SK-N-SH treated with all-trans-retinoic acid at 6 μM for 48 hours (cell line): ENCODE data around the gene KAT6B.

Source experiments
- ARNTL ChIP-seq: fragments of 450-650 bp; formaldehyde crosslinking; IDR thresholded peaks from 2 replicates; pipeline ENCODE4 v1.5.0; 2020; ENCODE audit warnings: low read depth, mild to moderate bottlenecking, moderate library complexity, borderline replicate concordance
- CSDC2 ChIP-seq: fragments of 250-450 bp; sonication (Bioruptor Pico); IDR thresholded peaks from 2 replicates; pipeline ENCODE4 v1.5.0; 2020; ENCODE audit warnings: mild to moderate bottlenecking, moderate library complexity
- OSR1 ChIP-seq: fragments of 250-450 bp; sonication (Bioruptor Pico); IDR thresholded peaks from 2 replicates; pipeline ENCODE4 v1.8.0; 2022; ENCODE audit warnings: moderate library complexity, mild to moderate bottlenecking, inconsistent platforms
- PPARA ChIP-seq: fragments of 250-450 bp; sonication (Bioruptor Pico); IDR thresholded peaks from 2 replicates; pipeline ENCODE4 v1.5.0; 2020; ENCODE audit warnings: mild to moderate bottlenecking, borderline replicate concordance
- TCF4 ChIP-seq: fragments of 250-450 bp; sonication (Bioruptor Pico); IDR thresholded peaks from 2 replicates; pipeline ENCODE4 v1.8.0; 2021; ENCODE audit warnings: mild to moderate bottlenecking, moderate library complexity, borderline replicate concordance
- TOX ChIP-seq: fragments of 250-450 bp; sonication (Bioruptor Pico); IDR thresholded peaks from 2 replicates; pipeline ENCODE4 v1.8.0; 2021; ENCODE audit warnings: mild to moderate bottlenecking, moderate library complexity, borderline replicate concordance
- ZC3H10 ChIP-seq: fragments of 250-450 bp; sonication (Bioruptor Pico); IDR thresholded peaks from 2 replicates; pipeline ENCODE4 v1.5.1; 2021; ENCODE audit warnings: mild to moderate bottlenecking, moderate library complexity
- ZFP3 ChIP-seq: fragments of 250-450 bp; sonication (Bioruptor Pico); IDR thresholded peaks from 2 replicates; pipeline ENCODE4 v1.5.0; 2020; ENCODE audit warnings: mild to moderate bottlenecking, moderate library complexity
- ZNF70 ChIP-seq: fragments of 450-650 bp; formaldehyde crosslinking; IDR thresholded peaks from 2 replicates; pipeline ENCODE4 v1.5.0; 2020; ENCODE audit warnings: mild to moderate bottlenecking, moderate library complexity
- TF ChIP-seq, protein P1 (sequence below): fragments of 250-450 bp; sonication (Bioruptor Pico); IDR thresholded peaks from 2 replicates; pipeline ENCODE4 v1.5.1; 2021; ENCODE audit warnings: mild to moderate bottlenecking, moderate library complexity
- TF ChIP-seq, protein P2 (sequence below): fragments of 250-450 bp; sonication (Bioruptor Pico); IDR thresholded peaks from 2 replicates; pipeline ENCODE4 v1.5.1; 2020; ENCODE audit warnings: low read depth, mild to moderate bottlenecking, moderate library complexity
- TF ChIP-seq, protein P3 (sequence below): fragments of 250-450 bp; sonication (Bioruptor Pico); IDR thresholded peaks from 2 replicates; pipeline ENCODE4 v1.8.0; 2020; ENCODE audit warnings: mild to moderate bottlenecking, moderate library complexity, borderline replicate concordance
- TF ChIP-seq, protein P4 (sequence below): fragments of 250-450 bp; sonication (Bioruptor Pico); IDR thresholded peaks from 2 replicates; pipeline ENCODE4 v1.8.0; 2021; ENCODE audit warnings: low read depth, mild to moderate bottlenecking, moderate library complexity, borderline replicate concordance

DNA sequence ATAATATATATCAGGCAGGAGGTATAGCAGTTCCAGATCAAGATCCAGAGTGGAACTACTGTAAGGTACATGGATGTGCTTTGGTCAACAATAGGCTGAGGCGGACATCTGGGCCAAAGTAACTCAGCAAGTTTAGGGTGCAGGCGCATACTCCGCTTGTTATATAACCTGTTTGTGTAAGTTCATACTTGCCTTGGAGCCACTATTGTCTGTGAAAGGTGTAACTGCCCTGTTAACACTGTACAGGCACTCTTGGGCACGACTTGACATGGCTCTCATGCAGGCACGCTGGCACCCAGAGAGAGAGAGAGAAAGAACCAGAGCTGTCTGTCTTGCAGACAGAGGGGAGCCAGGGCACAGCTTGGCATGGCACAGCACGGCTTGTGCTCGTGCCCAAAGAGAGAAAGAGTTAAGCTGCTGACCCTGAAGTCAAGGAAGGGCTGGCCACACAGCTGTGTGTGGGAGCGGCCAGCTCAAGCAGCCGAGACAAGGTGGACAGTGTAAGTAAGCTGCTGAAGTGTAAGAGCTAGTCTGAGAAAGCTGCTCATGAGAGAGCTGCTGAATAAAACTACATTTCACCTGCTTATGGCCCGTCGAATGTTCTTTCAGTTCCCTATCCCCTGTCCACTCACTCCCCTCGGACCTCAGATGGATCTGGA, 47.8 kb upstream of the KAT6B start:
- TF ChIP-seq, protein P1, sequence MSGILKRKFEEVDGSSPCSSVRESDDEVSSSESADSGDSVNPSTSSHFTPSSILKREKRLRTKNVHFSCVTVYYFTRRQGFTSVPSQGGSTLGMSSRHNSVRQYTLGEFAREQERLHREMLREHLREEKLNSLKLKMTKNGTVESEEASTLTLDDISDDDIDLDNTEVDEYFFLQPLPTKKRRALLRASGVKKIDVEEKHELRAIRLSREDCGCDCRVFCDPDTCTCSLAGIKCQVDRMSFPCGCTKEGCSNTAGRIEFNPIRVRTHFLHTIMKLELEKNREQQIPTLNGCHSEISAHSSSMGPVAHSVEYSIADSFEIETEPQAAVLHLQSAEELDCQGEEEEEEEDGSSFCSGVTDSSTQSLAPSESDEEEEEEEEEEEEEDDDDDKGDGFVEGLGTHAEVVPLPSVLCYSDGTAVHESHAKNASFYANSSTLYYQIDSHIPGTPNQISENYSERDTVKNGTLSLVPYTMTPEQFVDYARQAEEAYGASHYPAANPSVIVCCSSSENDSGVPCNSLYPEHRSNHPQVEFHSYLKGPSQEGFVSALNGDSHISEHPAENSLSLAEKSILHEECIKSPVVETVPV (CRISPR knock-in tag), result no peak
- TF ChIP-seq, protein P2, sequence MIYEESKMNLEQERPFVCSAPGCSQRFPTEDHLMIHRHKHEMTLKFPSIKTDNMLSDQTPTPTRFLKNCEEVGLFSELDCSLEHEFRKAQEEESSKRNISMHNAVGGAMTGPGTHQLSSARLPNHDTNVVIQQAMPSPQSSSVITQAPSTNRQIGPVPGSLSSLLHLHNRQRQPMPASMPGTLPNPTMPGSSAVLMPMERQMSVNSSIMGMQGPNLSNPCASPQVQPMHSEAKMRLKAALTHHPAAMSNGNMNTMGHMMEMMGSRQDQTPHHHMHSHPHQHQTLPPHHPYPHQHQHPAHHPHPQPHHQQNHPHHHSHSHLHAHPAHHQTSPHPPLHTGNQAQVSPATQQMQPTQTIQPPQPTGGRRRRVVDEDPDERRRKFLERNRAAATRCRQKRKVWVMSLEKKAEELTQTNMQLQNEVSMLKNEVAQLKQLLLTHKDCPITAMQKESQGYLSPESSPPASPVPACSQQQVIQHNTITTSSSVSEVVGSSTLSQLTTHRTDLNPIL (CRISPR knock-in tag), result no peak
- TF ChIP-seq PPARA (CRISPR knock-in tag), result no peak
- TF ChIP-seq OSR1, result no peak
- TF ChIP-seq, protein P3, sequence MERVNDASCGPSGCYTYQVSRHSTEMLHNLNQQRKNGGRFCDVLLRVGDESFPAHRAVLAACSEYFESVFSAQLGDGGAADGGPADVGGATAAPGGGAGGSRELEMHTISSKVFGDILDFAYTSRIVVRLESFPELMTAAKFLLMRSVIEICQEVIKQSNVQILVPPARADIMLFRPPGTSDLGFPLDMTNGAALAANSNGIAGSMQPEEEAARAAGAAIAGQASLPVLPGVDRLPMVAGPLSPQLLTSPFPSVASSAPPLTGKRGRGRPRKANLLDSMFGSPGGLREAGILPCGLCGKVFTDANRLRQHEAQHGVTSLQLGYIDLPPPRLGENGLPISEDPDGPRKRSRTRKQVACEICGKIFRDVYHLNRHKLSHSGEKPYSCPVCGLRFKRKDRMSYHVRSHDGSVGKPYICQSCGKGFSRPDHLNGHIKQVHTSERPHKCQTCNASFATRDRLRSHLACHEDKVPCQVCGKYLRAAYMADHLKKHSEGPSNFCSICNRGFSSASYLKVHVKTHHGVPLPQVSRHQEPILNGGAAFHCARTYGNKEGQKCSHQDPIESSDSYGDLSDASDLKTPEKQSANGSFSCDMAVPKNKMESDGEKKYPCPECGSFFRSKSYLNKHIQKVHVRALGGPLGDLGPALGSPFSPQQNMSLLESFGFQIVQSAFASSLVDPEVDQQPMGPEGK (CRISPR knock-in tag), result no peak
- TF ChIP-seq ZFP3 (CRISPR knock-in tag), result no peak
- no peak for TF ChIP-seq ZC3H10 (CRISPR knock-in tag)
- no peak for TF ChIP-seq ZNF70 (CRISPR knock-in tag)
- TF ChIP-seq, protein P4, sequence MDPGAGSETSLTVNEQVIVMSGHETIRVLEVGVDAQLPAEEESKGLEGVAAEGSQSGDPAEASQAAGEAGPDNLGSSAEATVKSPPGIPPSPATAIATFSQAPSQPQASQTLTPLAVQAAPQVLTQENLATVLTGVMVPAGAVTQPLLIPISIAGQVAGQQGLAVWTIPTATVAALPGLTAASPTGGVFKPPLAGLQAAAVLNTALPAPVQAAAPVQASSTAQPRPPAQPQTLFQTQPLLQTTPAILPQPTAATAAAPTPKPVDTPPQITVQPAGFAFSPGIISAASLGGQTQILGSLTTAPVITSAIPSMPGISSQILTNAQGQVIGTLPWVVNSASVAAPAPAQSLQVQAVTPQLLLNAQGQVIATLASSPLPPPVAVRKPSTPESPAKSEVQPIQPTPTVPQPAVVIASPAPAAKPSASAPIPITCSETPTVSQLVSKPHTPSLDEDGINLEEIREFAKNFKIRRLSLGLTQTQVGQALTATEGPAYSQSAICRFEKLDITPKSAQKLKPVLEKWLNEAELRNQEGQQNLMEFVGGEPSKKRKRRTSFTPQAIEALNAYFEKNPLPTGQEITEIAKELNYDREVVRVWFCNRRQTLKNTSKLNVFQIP (CRISPR knock-in tag), result no peak
- TF ChIP-seq TOX (CRISPR knock-in tag), result no peak
- no peak for TF ChIP-seq TCF4 (CRISPR knock-in tag)
- no peak for TF ChIP-seq ARNTL (CRISPR knock-in tag)
- TF ChIP-seq CSDC2 (CRISPR knock-in tag), result no peak
